ENCODE data around the gene PATZ1.

DNA sequence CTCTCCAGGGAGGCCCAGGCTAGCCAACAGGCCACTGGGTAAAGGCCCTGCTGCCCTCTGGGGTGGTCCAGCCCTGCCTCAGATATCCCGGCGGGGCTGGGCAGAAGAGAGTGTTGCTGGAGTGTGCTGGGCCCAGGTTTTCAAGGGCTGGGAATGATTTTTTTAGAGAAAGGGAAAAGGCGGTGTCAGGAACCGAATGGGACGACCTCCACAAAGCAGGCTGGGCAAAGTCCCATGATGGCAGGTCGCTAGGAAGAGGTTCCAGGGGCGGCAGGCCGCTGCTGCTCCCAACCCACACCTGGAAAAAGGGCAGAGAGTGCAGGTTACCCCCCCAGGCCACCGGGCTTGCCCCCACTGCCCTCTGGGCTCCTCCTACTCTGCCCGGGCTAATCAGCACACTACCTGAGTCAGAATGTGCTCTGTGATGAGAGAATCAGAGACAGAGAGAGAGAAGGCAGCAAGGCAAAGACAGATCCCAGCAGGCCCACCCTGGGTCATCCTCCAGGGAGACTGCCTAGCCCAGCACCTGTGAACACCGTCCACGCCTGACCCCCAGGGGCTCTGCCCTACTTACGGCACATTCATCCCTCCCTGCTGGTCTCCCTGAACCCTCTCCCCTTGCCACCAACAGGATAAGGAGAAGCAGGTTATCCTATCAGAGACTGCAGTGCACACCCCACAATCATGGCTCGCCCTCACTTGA is 4.6 kb downstream of the PATZ1 start:
- TF ChIP-seq, protein P1, sequence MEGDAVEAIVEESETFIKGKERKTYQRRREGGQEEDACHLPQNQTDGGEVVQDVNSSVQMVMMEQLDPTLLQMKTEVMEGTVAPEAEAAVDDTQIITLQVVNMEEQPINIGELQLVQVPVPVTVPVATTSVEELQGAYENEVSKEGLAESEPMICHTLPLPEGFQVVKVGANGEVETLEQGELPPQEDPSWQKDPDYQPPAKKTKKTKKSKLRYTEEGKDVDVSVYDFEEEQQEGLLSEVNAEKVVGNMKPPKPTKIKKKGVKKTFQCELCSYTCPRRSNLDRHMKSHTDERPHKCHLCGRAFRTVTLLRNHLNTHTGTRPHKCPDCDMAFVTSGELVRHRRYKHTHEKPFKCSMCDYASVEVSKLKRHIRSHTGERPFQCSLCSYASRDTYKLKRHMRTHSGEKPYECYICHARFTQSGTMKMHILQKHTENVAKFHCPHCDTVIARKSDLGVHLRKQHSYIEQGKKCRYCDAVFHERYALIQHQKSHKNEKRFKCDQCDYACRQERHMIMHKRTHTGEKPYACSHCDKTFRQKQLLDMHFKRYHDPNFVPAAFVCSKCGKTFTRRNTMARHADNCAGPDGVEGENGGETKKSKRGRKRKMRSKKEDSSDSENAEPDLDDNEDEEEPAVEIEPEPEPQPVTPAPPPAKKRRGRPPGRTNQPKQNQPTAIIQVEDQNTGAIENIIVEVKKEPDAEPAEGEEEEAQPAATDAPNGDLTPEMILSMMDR (IDR thresholded peaks at IDR 0.05; ENCODE audit: insufficient read depth, low read depth, low read length) = no peak
- TF ChIP-seq EZH2 (IDR thresholded peaks at IDR 0.05; ENCODE audit: insufficient read depth, low read length) = no peak
